ENCODE data around the gene JUND. TPM values are rescaled to one million over a fixed set of nuclear protein-coding genes. Genes with fewer than 3 reads are reported as not detected.

Gene JUND
- total RNA-seq, 1 experiment from 2014 or later: 221 TPM

- DNase-seq (ENCODE audit: low read depth, low spot score) (no peak), ATAC-seq (no peak)
- ChIA-PET POLR2A (interaction anchor here (0.8 to 5.3 kb wide), 22 partner anchors 10 to 137 kb away, joined by 3 to 138 read pairs (median 15); partner anchors contain the start of genes GDF15, LSM4, MPV17L2 and RAB3A), CTCF (interaction anchor here (0.6 to 5.7 kb wide), 21 partner anchors 9 to 165 kb away, joined by 3 to 76 read pairs (median 5); partner anchors contain the start of genes LSM4 and RAB3A), RAD21 (ENCODE audit: low non-redundant PET in 1 of 2, low total read pairs in 2 of 2, uncharacterized antibody in 2 of 2, unreplicated experiment in 2 of 2) (interaction anchor here (0.9 to 1.7 kb wide), 6 partner anchors 14 to 70 kb away, joined by 3 to 6 read pairs (median 4); partner anchors contain the start of gene LSM4 (in 1 of the 2))
- H3K4me2 ChIP-seq (ENCODE audit: low read length): peak overlapping the region; percentile 99
- no TSS peak for BruUV-seq (replicated peaks)
- peaks cover 56 to 72% of the 10 kb centered on the region in 2 experiments for H3K4me1 ChIP-seq (ENCODE audit: control insufficient read depth in 1 of 2, insufficient read depth in 2 of 2, low read length in 2 of 2)
- no peaks in the 10 kb centered on the region for H3K9me3 ChIP-seq (ENCODE audit: control insufficient read depth in 1 of 2, insufficient read depth in 1 of 2, low read depth in 1 of 2, low read length in 2 of 2)
- H3K9me2 ChIP-seq (ENCODE audit: insufficient read depth): no peaks in the 10 kb centered on the region
- peak overlapping the region; percentile 76 to 89 for H3K4me3 ChIP-seq (replicated peaks in 1 of 2; ENCODE audit: low read depth in 1 of 2, low read length in 2 of 2)
- no peak overlapping the region for H2AFZ ChIP-seq (ENCODE audit: low read depth, low read length, poor library complexity, severe bottlenecking)
- 0 out of 4 replicates have a peak, but pooled peaks cover 0 to 4% of the 10 kb centered on the region in 2 experiments for H3K36me3 ChIP-seq (ENCODE audit: control insufficient read depth in 1 of 2, insufficient read depth in 2 of 2, low read length in 2 of 2)
- TF ChIP-seq CBX3 (IDR thresholded peaks at IDR 0.05; ENCODE audit: low read depth) (no peak), CTCF (IDR thresholded peaks at IDR 0.05 in 2 of 3, conservative IDR thresholded peaks at IDR 0.05 in 1 of 3; ENCODE audit: borderline replicate concordance in 1 of 3, insufficient read depth in 1 of 3, low read depth in 2 of 3, low read length in 2 of 3) (peak in 2 of 3 experiments; percentile 44 to 61; a peak in 4 of 6 replicates)
- no peaks in the 10 kb centered on the region for H3K27me3 ChIP-seq (ENCODE audit: insufficient read depth, low read length)
- peak overlapping the region; percentile 98 for H3K9ac ChIP-seq (ENCODE audit: low read length)
- H3K27ac ChIP-seq (ENCODE audit: low read depth, low read length): peak overlapping the region; percentile 100
- peaks cover 31% of the 10 kb centered on the region for H3K79me2 ChIP-seq (ENCODE audit: insufficient read depth, low read length)
- intact Hi-C loops (cut with micrococcal nuclease): loop anchor here (1.0 to 5.0 kb wide), 4 partner anchors 45 to 132 kb away; partner anchors contain the start of genes LSM4 and PGPEP1
- H4K20me1 ChIP-seq (ENCODE audit: insufficient read depth): no peaks in the 10 kb centered on the region
These were observed 2.7 kb downstream of the JUND start for GRCh38 chr19:18278521-18279265.

Data from HCT116 (cell line).